B cell (primary cell): Measurements from ENCODE around the gene TENT4B.

Source experiments
- EZH2 ChIP-seq: IDR thresholded peaks from 2 replicates; pipeline ENCODE4 v1.6.1; 2012; ENCODE audit warnings: borderline replicate concordance, low read depth, mild to moderate bottlenecking, moderate library complexity, low read length; ENCODE audit not compliant: insufficient read depth, poor library complexity, severe bottlenecking
- TF ChIP-seq, protein P1 (sequence below): fragments of 200-600 bp; IDR thresholded peaks from one replicate; pipeline ENCODE4 v1.8.0; 2022; ENCODE audit warnings: antibody characterized with exemption, mild to moderate bottlenecking

DNA sequence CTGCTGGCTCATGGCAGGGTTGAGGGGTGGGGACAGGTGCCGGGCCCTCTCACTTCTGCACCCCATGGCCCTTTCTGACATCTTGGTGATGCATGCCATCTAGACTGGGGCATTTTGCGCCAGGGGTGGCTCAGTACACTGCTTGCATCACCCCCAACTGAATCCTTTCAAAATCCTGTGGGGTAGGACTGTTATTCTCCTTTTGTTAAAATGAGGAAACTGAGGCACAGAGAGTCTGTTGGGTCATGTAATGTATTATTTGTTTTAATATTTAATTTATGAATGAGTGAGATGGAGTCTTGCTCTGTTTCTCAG is 123.2 kb downstream of the TENT4B start:
- TF ChIP-seq, protein P1, sequence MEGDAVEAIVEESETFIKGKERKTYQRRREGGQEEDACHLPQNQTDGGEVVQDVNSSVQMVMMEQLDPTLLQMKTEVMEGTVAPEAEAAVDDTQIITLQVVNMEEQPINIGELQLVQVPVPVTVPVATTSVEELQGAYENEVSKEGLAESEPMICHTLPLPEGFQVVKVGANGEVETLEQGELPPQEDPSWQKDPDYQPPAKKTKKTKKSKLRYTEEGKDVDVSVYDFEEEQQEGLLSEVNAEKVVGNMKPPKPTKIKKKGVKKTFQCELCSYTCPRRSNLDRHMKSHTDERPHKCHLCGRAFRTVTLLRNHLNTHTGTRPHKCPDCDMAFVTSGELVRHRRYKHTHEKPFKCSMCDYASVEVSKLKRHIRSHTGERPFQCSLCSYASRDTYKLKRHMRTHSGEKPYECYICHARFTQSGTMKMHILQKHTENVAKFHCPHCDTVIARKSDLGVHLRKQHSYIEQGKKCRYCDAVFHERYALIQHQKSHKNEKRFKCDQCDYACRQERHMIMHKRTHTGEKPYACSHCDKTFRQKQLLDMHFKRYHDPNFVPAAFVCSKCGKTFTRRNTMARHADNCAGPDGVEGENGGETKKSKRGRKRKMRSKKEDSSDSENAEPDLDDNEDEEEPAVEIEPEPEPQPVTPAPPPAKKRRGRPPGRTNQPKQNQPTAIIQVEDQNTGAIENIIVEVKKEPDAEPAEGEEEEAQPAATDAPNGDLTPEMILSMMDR, result no peak
- no peak for TF ChIP-seq EZH2
